Activated CD4-positive, alpha-beta T cell treated with anti-CD3 and anti-CD28 coated beads for 24 hours (primary cell): ENCODE results near the gene BBOX1.
"Not testable (repeated sequence)": the region's sequence is repeated elsewhere in the genome, so short reads cannot be mapped to it uniquely, and the experiment has no call there.

Experiments
- DNase-seq, 2 donors: peaks; one replicate each; pipeline ENCODE4 v3.0.0-alpha.2; 2020; ENCODE audit warnings: low read depth in 2 of 2

The BBOX1 gene

GRCh38 chr11:27083782-27084181 lies 43.2 kb downstream of the BBOX1 start:
- no peak for DNase-seq

- no peak for DNase-seq
Measured at GRCh38 chr11:27084518-27084917, 43.9 kb downstream of the BBOX1 start.

GRCh38 chr11:27085111-27085510 lies 44.5 kb downstream of the BBOX1 start:
- no peak for DNase-seq

- no peak for DNase-seq
Measured at GRCh38 chr11:27085605-27086004, 45.0 kb downstream of the BBOX1 start.

GRCh38 chr11:27087432-27087831 lies 46.8 kb downstream of the BBOX1 start:
- no peak for DNase-seq

- no peak for DNase-seq
Measured at GRCh38 chr11:27088353-27088752, 47.7 kb downstream of the BBOX1 start.

GRCh38 chr11:27089746-27090145 lies 49.1 kb downstream of the BBOX1 start:
- DNase-seq: no peak

- DNase-seq: not testable (repeated sequence)
Measured at GRCh38 chr11:27090357-27090948, 49.8 kb downstream of the BBOX1 start.

- no peak for DNase-seq
Measured at GRCh38 chr11:27094120-27094519, 53.5 kb downstream of the BBOX1 start.

GRCh38 chr11:27095059-27095458 lies 54.4 kb downstream of the BBOX1 start:
- DNase-seq: no peak

- DNase-seq: no peak
Measured at GRCh38 chr11:27095887-27096286, 55.3 kb downstream of the BBOX1 start.

GRCh38 chr11:27097551-27097950 lies 56.9 kb downstream of the BBOX1 start:
- DNase-seq: no peak

- DNase-seq: no peak
Measured at GRCh38 chr11:27100534-27100933, 59.9 kb downstream of the BBOX1 start.

GRCh38 chr11:27107548-27107947 lies 66.9 kb downstream of the BBOX1 start:
- DNase-seq: no peak

- no peak for DNase-seq
Measured at GRCh38 chr11:27108809-27109208, 68.2 kb downstream of the BBOX1 start.

- no peak for DNase-seq
Measured at GRCh38 chr11:27111896-27112295, 71.3 kb downstream of the BBOX1 start.

- DNase-seq: no peak
Measured at GRCh38 chr11:27112946-27113345, 72.3 kb downstream of the BBOX1 start.

GRCh38 chr11:27115051-27115650 lies 74.5 kb downstream of the BBOX1 start:
- DNase-seq: no peak

- no peak for DNase-seq
Measured at GRCh38 chr11:27116684-27117083, 76.1 kb downstream of the BBOX1 start.

- DNase-seq: no peak
Measured at GRCh38 chr11:27118371-27118770, 77.8 kb downstream of the BBOX1 start.

GRCh38 chr11:27118949-27119348 lies 78.3 kb downstream of the BBOX1 start:
- DNase-seq: no peak

GRCh38 chr11:27119396-27119795 lies 78.8 kb downstream of the BBOX1 start:
- no peak for DNase-seq

GRCh38 chr11:27120211-27120610 lies 79.6 kb downstream of the BBOX1 start:
- no peak for DNase-seq

- DNase-seq: no peak
Measured at GRCh38 chr11:27122001-27122400, 81.4 kb downstream of the BBOX1 start.
